CD4-positive, alpha-beta T cell (primary cell): Measurements from ENCODE around the gene SCFD2. TPM values are rescaled to one million over a fixed set of nuclear protein-coding genes. Genes with fewer than 3 reads are reported as not detected.
"Not testable (repeated sequence)": the region's sequence is repeated elsewhere in the genome, so short reads cannot be mapped to it uniquely, and the experiment has no call there.

ENCODE experiments used
- ATAC-seq: fragments of 200-7000 bp; cut with Tn5 transposase; one replicate; pipeline ENCODE4 v1.10.0; 2022; ENCODE audit warnings: mild to moderate bottlenecking; ENCODE audit not compliant: poor library complexity
- CTCF ChIA-PET: fragments of 350-600 bp; sonication (Branson Sonifier 250); formaldehyde crosslinking; loops from one replicate; lab custom pipeline; 2021; ENCODE audit warnings: antibody characterized with exemption, inconsistent platforms; lab: Charles Lee
- POLR2A ChIA-PET: fragments of 350-600 bp; sonication (Branson Sonifier 250); formaldehyde crosslinking; loops from one replicate; lab custom pipeline; 2021; ENCODE audit warnings: antibody characterized with exemption, inconsistent platforms; lab: Charles Lee
- DNase-seq, 14 experiments: peaks; one replicate each; pipeline ENCODE4 v3.0.0-alpha.2; 2013 to 2020; ENCODE audit warnings: mixed read lengths in 2 of 14
- H3K27ac ChIP-seq, 2 donors: one replicate each; pipeline versions ENCODE4 v1.5.1 to v1.7.0; 2013; ENCODE audit warnings: low read length in 2 of 2, low read depth in 1 of 2, mild to moderate bottlenecking in 1 of 2
- H3K27me3 ChIP-seq, 2 experiments: 1 replicate in 1 of 2; 2 replicates in 1 of 2; pipeline versions ENCODE4 v1.6.1 to v1.7.0; 2013; ENCODE audit warnings: low read length in 2 of 2, control low read depth in 1 of 2, mild to moderate bottlenecking in 1 of 2, moderate library complexity in 1 of 2; ENCODE audit not compliant: insufficient read depth in 2 of 2, control insufficient read depth in 1 of 2
- H3K36me3 ChIP-seq: one replicate; pipeline ENCODE4 v1.6.1; 2013; ENCODE audit warnings: low read length, control low read depth; ENCODE audit not compliant: insufficient read depth
- H3K4me1 ChIP-seq: one replicate; pipeline ENCODE4 v1.6.1; 2013; ENCODE audit warnings: low read length, control low read depth; ENCODE audit not compliant: insufficient read depth
- H3K4me3 ChIP-seq: one replicate; pipeline ENCODE4 v1.5.1; 2013; ENCODE audit warnings: mild to moderate bottlenecking, low read length, moderate library complexity
- H3K9me3 ChIP-seq, 2 experiments: 1 replicate in 1 of 2; 2 replicates in 1 of 2; pipeline versions ENCODE4 v1.6.1 to v1.7.0; 2013; ENCODE audit warnings: low read length in 2 of 2, mild to moderate bottlenecking in 2 of 2, control low read depth in 1 of 2, moderate library complexity in 1 of 2; ENCODE audit not compliant: control insufficient read depth in 1 of 2, insufficient read depth in 1 of 2
- H3K27ac Mint-ChIP-seq: one replicate; pipeline ENCODE4 v1.8.0; 2020; ENCODE audit warnings: mixed read lengths
- H3K27me3 Mint-ChIP-seq: one replicate; pipeline ENCODE4 v1.8.0; 2021; ENCODE audit warnings: mixed read lengths
- H3K36me3 Mint-ChIP-seq: one replicate; pipeline ENCODE4 v1.8.0; 2021; ENCODE audit warnings: low read depth, mixed read lengths
- H3K4me1 Mint-ChIP-seq: one replicate; pipeline ENCODE4 v1.8.0; 2021; ENCODE audit warnings: low read depth, mixed read lengths
- H3K4me3 Mint-ChIP-seq: one replicate; pipeline ENCODE4 v1.8.0; 2020; ENCODE audit warnings: mild to moderate bottlenecking, mixed read lengths
- H3K9me3 Mint-ChIP-seq: one replicate; pipeline ENCODE4 v1.8.0; 2020; ENCODE audit warnings: mixed read lengths
- CTCF ChIP-seq: fragments of 200-600 bp; IDR thresholded peaks from one replicate; pipeline ENCODE4 v1.8.0; 2022; ENCODE audit warnings: antibody characterized with exemption, mild to moderate bottlenecking
- intact Hi-C, 2 experiments: fragments of 100-400 bp; cut with DNase I in 1 of 2; cut with micrococcal nuclease in 1 of 2; formaldehyde crosslinking; loops; one replicate each; pipeline versions ENCODE4 v1.15.1 to v1.9.0; 2023 to 2025; cut with DNase I, micrococcal nuclease
- total RNA-seq, 174 experiments: library from RNA in 2 of 174; stranded (reverse) in 2 of 174; gene quantifications; one replicate each; pipeline ENCODE4 v1.2.3 and lab custom pipeline; 2021 to 2026

Gene SCFD2
- total RNA-seq, 2 experiments from 2014 or later, result 15.4 to 17.6 TPM

GRCh38 chr4:52994567-52994966 lies 371.3 kb downstream of the SCFD2 start:
- Mint-ChIP-seq H3K9me3 (no peaks in the 10 kb centered on the region), H3K36me3 (peaks cover 10% of the 10 kb centered on the region), H3K27ac (no peak overlapping the region), H3K27me3 (no peaks in the 10 kb centered on the region), H3K4me1 (no peaks in the 10 kb centered on the region), H3K4me3 (no peak overlapping the region)
- POLR2A ChIA-PET, result no interaction called here
- intact Hi-C loops, result no loop called here
- no peaks in the 10 kb centered on the region for H3K4me1 ChIP-seq
- CTCF ChIA-PET, result no interaction called here
- DNase-seq, result no peak
- no peak overlapping the region for H3K27ac ChIP-seq
- H3K27me3 ChIP-seq, result no peaks in the 10 kb centered on the region
- no peaks in the 10 kb centered on the region for H3K36me3 ChIP-seq
- peaks cover 0 to 12% of the 10 kb centered on the region in 2 experiments for H3K9me3 ChIP-seq
- no peak overlapping the region for H3K4me3 ChIP-seq
- TF ChIP-seq CTCF, result no peak
- ATAC-seq, result no peak

- DNase-seq (no peak), ATAC-seq (no peak)
- H3K27me3 ChIP-seq, result no peaks in the 10 kb centered on the region
- Mint-ChIP-seq H3K27me3 (no peaks in the 10 kb centered on the region), H3K27ac (no peak overlapping the region), H3K36me3 (peaks cover 10% of the 10 kb centered on the region), H3K4me3 (no peak overlapping the region), H3K4me1 (no peaks in the 10 kb centered on the region), H3K9me3 (no peaks in the 10 kb centered on the region)
- H3K27ac ChIP-seq, result no peak overlapping the region
- intact Hi-C loops, result no loop called here
- no peak for TF ChIP-seq CTCF
- H3K4me3 ChIP-seq, result no peak overlapping the region
- peaks cover 0 to 12% of the 10 kb centered on the region in 2 experiments for H3K9me3 ChIP-seq
- ChIA-PET CTCF (no interaction called here), POLR2A (no interaction called here)
- H3K36me3 ChIP-seq, result no peaks in the 10 kb centered on the region
- no peaks in the 10 kb centered on the region for H3K4me1 ChIP-seq
These were observed 372.1 kb downstream of the SCFD2 start for GRCh38 chr4:52993771-52994170.

GRCh38 chr4:52992551-52992950 lies 373.3 kb downstream of the SCFD2 start:
- H3K4me1 ChIP-seq, H3K4me3 Mint-ChIP-seq, H3K4me1 Mint-ChIP-seq, intact Hi-C loops, CTCF ChIA-PET, H3K4me3 ChIP-seq, ATAC-seq, H3K27ac Mint-ChIP-seq, H3K36me3 ChIP-seq, H3K27ac ChIP-seq, H3K9me3 Mint-ChIP-seq, DNase-seq, POLR2A ChIA-PET, H3K27me3 ChIP-seq, H3K27me3 Mint-ChIP-seq: not testable (repeated sequence)
- H3K36me3 Mint-ChIP-seq, result peaks cover 10% of the 10 kb centered on the region
- H3K9me3 ChIP-seq, result peaks cover 0 to 12% of the 10 kb centered on the region in 2 experiments

- Mint-ChIP-seq H3K4me1 (no peaks in the 10 kb centered on the region), H3K9me3 (no peaks in the 10 kb centered on the region), H3K4me3 (no peak overlapping the region), H3K36me3 (peaks cover 10% of the 10 kb centered on the region), H3K27ac (no peak overlapping the region), H3K27me3 (no peaks in the 10 kb centered on the region)
- H3K27me3 ChIP-seq, result no peaks in the 10 kb centered on the region
- no peaks in the 10 kb centered on the region for H3K36me3 ChIP-seq
- peaks cover 0 to 12% of the 10 kb centered on the region in 2 experiments for H3K9me3 ChIP-seq
- POLR2A ChIA-PET, result no interaction called here
- H3K4me1 ChIP-seq, result no peaks in the 10 kb centered on the region
- no peak for TF ChIP-seq CTCF
- ATAC-seq (no peak), DNase-seq (no peak)
- intact Hi-C loops, result no loop called here
- CTCF ChIA-PET, result no interaction called here
- H3K4me3 ChIP-seq, result no peak overlapping the region
- no peak overlapping the region for H3K27ac ChIP-seq
These were observed 374.4 kb downstream of the SCFD2 start for GRCh38 chr4:52991472-52991871.
